B cell (primary cell): ENCODE data around the gene KRTAP10-3.

Experiments used
- EZH2 ChIP-seq: IDR thresholded peaks from 2 replicates; pipeline ENCODE4 v1.6.1; 2012; ENCODE audit warnings: borderline replicate concordance, low read depth, mild to moderate bottlenecking, moderate library complexity, low read length; ENCODE audit not compliant: insufficient read depth, poor library complexity, severe bottlenecking
- TF ChIP-seq, protein P1 (sequence below): fragments of 200-600 bp; IDR thresholded peaks from one replicate; pipeline ENCODE4 v1.8.0; 2022; ENCODE audit warnings: antibody characterized with exemption, mild to moderate bottlenecking

DNA sequence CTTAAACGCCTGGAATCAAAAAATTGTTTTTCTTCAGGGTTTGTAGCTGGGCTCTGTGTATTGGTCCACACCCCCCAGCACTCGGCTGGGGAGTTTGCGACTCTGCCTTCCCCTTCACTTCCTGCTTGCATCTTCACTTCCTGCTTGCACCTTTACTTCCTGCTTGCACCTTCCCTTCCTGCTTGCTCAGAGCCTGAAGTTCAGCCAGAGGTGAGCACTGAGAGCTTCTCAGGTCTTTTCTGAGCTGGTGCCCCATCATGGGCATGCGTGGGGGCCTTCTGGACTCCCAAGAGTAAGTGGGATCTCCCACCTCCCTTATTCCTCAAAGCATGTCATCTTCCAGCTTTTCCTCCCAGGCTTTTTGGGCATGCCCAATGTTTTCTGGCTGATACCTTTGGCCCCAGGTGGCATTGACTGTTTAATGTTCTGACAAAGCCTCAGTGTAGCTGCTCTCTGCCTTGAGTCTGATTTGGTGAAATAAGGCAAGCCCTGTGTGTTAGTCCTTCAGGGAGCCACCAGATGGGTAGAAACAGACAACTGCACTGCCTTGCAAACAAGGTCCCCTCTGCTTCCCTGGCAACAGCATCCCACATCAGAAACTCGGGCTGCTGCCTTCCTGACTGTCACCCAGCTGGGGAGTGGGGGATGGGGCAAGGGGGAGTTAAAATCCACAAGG lies 10.8 kb downstream of the KRTAP10-3 start:
- TF ChIP-seq, protein P1, sequence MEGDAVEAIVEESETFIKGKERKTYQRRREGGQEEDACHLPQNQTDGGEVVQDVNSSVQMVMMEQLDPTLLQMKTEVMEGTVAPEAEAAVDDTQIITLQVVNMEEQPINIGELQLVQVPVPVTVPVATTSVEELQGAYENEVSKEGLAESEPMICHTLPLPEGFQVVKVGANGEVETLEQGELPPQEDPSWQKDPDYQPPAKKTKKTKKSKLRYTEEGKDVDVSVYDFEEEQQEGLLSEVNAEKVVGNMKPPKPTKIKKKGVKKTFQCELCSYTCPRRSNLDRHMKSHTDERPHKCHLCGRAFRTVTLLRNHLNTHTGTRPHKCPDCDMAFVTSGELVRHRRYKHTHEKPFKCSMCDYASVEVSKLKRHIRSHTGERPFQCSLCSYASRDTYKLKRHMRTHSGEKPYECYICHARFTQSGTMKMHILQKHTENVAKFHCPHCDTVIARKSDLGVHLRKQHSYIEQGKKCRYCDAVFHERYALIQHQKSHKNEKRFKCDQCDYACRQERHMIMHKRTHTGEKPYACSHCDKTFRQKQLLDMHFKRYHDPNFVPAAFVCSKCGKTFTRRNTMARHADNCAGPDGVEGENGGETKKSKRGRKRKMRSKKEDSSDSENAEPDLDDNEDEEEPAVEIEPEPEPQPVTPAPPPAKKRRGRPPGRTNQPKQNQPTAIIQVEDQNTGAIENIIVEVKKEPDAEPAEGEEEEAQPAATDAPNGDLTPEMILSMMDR: no peak
- TF ChIP-seq EZH2: no peak
